ENCODE data around the gene TTLL11.

GRCh38 chr9:121841771-121842611, 251.1 kb downstream of the TTLL11 start:
- TF ChIP-seq TAF1 (IDR thresholded peaks at IDR 0.05; ENCODE audit: low read depth) (no peak), EP300 (IDR thresholded peaks at IDR 0.05; ENCODE audit: borderline replicate concordance) (no peak), REST (IDR thresholded peaks at IDR 0.05; ENCODE audit: low read depth) (no peak), RAD21 (IDR thresholded peaks at IDR 0.05; ENCODE audit: low read depth) (no peak), ZBTB7A (IDR thresholded peaks at IDR 0.05; ENCODE audit: low read depth) (no peak), CEBPB (IDR thresholded peaks at IDR 0.05) (no peak), NFIC (IDR thresholded peaks at IDR 0.05) (no peak), EGR1 (IDR thresholded peaks at IDR 0.05) (no peak), MAX (IDR thresholded peaks at IDR 0.05) (no peak), YY1 (IDR thresholded peaks at IDR 0.05; ENCODE audit: low read depth) (no peak), CREB1 (IDR thresholded peaks at IDR 0.05; ENCODE audit: low read depth) (no peak), TCF12 (IDR thresholded peaks at IDR 0.05; ENCODE audit: low read depth) (no peak)

Measured in Ishikawa (cell line).